H7 (cell line): ENCODE measurements around the gene PRRT2. TPM values are rescaled to one million over a fixed set of nuclear protein-coding genes. Genes with fewer than 3 reads are reported as not detected.
A peak's percentile ranks its signal among the peaks of the same experiment; 100 is the strongest.
"Not testable (repeated sequence)": the region's sequence is repeated elsewhere in the genome, so short reads cannot be mapped to it uniquely, and the experiment has no call there.

ENCODE experiments used
- DNase-seq: peaks from one replicate; pipeline ENCODE4 v3.0.0; 2012
- H3K27me3 ChIP-seq: 2 replicates; pipeline ENCODE4 v1.6.0; 2011; ENCODE audit warnings: mild to moderate bottlenecking, low read length; ENCODE audit not compliant: control insufficient read depth, insufficient read depth
- H3K36me3 ChIP-seq: replicated peaks from 2 replicates; pipeline ENCODE4 v1.5.1; 2011; ENCODE audit warnings: low read length; ENCODE audit not compliant: control insufficient read depth, insufficient read depth
- H3K4me3 ChIP-seq: 2 replicates; pipeline ENCODE4 v1.5.1; 2011; ENCODE audit warnings: low read depth, mild to moderate bottlenecking, control low read depth, low read length, moderate library complexity; ENCODE audit not compliant: insufficient read depth
- total RNA-seq: library from RNA; depleted of rRNA; stranded (reverse); fragments of >200 nt; shearing (Covaris generic); gene quantifications from 2 replicates; pipeline ENCODE4 v1.2.3, GENCODE V29; 2014; rRNA removed

PRRT2 gene
- total RNA-seq = 1.8 and 5.6 TPM in 2 replicates

GRCh38 chr16:29811896-29812665 is at the start of gene PRRT2:
TSS of gene PRRT2 (plus strand) at chr16:29812193. CDS start at chr16:29813055, 862 bp downstream.
- Histone ChIP-seq H3K4me3 (peak within 1 kb of the TSS; percentile 82), H3K36me3 (peaks cover 8% of the 10 kb centered on the region), H3K27me3 (peaks cover 2% of the 10 kb centered on the region; the same call in 1 of the 2 replicates)
- DNase-seq = peak; percentile 95

- no peaks in the 10 kb centered on the region for H3K27me3 ChIP-seq
- H3K36me3 ChIP-seq = no peaks in the 10 kb centered on the region
- no peak for DNase-seq
- no peak overlapping the region for H3K4me3 ChIP-seq
These were observed 48.7 kb upstream of the PRRT2 start for GRCh38 chr16:29763326-29763725.

GRCh38 chr16:29765167-29766032 is 46.6 kb upstream of the PRRT2 start:
- peak; percentile 5 for DNase-seq
- Histone ChIP-seq H3K27me3 (no peaks in the 10 kb centered on the region), H3K4me3 (no peak overlapping the region), H3K36me3 (no peaks in the 10 kb centered on the region)

GRCh38 chr16:29766571-29766970 is 45.4 kb upstream of the PRRT2 start:
- no peaks in the 10 kb centered on the region for H3K36me3 ChIP-seq
- H3K4me3 ChIP-seq = no peak overlapping the region
- DNase-seq = no peak
- H3K27me3 ChIP-seq = no peaks in the 10 kb centered on the region

- no peaks in the 10 kb centered on the region for H3K36me3 ChIP-seq
- no peaks in the 10 kb centered on the region for H3K27me3 ChIP-seq
- no peak for DNase-seq
- no peak overlapping the region for H3K4me3 ChIP-seq
These were observed 44.9 kb upstream of the PRRT2 start for GRCh38 chr16:29767062-29767461.

- no peak for DNase-seq
These were observed 42.5 kb upstream of the PRRT2 start for GRCh38 chr16:29769507-29769906.

GRCh38 chr16:29770250-29770929 is 41.6 kb upstream of the PRRT2 start:
- Histone ChIP-seq H3K27me3 (no peaks in the 10 kb centered on the region), H3K36me3 (no peaks in the 10 kb centered on the region), H3K4me3 (no peak overlapping the region)
- DNase-seq = peak; percentile 7

More at GRCh38 chr16:29769507-29769906, 42.5 kb upstream of the PRRT2 start:
- Histone ChIP-seq H3K4me3 (no peak overlapping the region), H3K27me3 (no peaks in the 10 kb centered on the region), H3K36me3 (no peaks in the 10 kb centered on the region)

- not testable (repeated sequence) for H3K36me3 ChIP-seq, H3K27me3 ChIP-seq, H3K4me3 ChIP-seq, DNase-seq
These were observed 39.7 kb upstream of the PRRT2 start for GRCh38 chr16:29772330-29772729.

- H3K36me3 ChIP-seq = no peaks in the 10 kb centered on the region
- H3K4me3 ChIP-seq = no peak overlapping the region
- peaks cover 2% of the 10 kb centered on the region for H3K27me3 ChIP-seq
- no peak for DNase-seq
These were observed 37.3 kb upstream of the PRRT2 start for GRCh38 chr16:29774730-29775129.

- Histone ChIP-seq H3K36me3 (no peaks in the 10 kb centered on the region), H3K27me3 (peaks cover 4% of the 10 kb centered on the region), H3K4me3 (no peak overlapping the region)
- DNase-seq = no peak
These were observed 36.1 kb upstream of the PRRT2 start for GRCh38 chr16:29775742-29776408.

- Histone ChIP-seq H3K27me3 (peaks cover 4% of the 10 kb centered on the region), H3K4me3 (no peak within 1 kb of the TSS), H3K36me3 (no peaks in the 10 kb centered on the region)
- DNase-seq = no peak
These were observed 34.2 kb upstream of the PRRT2 start, which contains the start of gene ZG16 for GRCh38 chr16:29777576-29778350. TSS of gene ZG16 (plus strand) at chr16:29778256. CDS start at chr16:29779267, 1,011 bp downstream.

- no peak overlapping the region for H3K4me3 ChIP-seq
- DNase-seq = no peak
- no peaks in the 10 kb centered on the region for H3K36me3 ChIP-seq
- H3K27me3 ChIP-seq = peaks cover 4% of the 10 kb centered on the region
These were observed 32.5 kb upstream of the PRRT2 start for GRCh38 chr16:29779474-29779873.

GRCh38 chr16:29783094-29783953 is 28.7 kb upstream of the PRRT2 start:
- not testable (repeated sequence) for H3K27me3 ChIP-seq, H3K4me3 ChIP-seq, DNase-seq, H3K36me3 ChIP-seq
